Activated B cell treated with CpG ODN at 0.5 μM for 24 hours (primary cell): ENCODE measurements around the gene FA2H. TPM values are rescaled to one million over a fixed set of nuclear protein-coding genes. Genes with fewer than 3 reads are reported as not detected.

Source experiments
- ATAC-seq: fragments of 200-7000 bp; cut with Tn5 transposase; one replicate; pipeline ENCODE4 v1.10.0; 2021; ENCODE audit warnings: low read depth, mild to moderate bottlenecking, moderate library complexity
- CTCF ChIA-PET: fragments of 350-600 bp; sonication (Branson Sonifier 250); formaldehyde crosslinking; loops from one replicate; lab custom pipeline; 2021; ENCODE audit warnings: antibody characterized with exemption; lab: Charles Lee
- POLR2A ChIA-PET: fragments of 350-600 bp; sonication (Branson Sonifier 250); formaldehyde crosslinking; loops from one replicate; lab custom pipeline; 2021; ENCODE audit warnings: antibody characterized with exemption; lab: Charles Lee
- DNase-seq: peaks from one replicate; pipeline ENCODE4 v3.0.0; 2022
- H3K27ac Mint-ChIP-seq: one replicate; pipeline ENCODE4 v1.8.0; 2020; ENCODE audit warnings: mixed read lengths
- H3K27me3 Mint-ChIP-seq: one replicate; pipeline ENCODE4 v1.8.0; 2021; ENCODE audit warnings: mixed read lengths
- H3K36me3 Mint-ChIP-seq: one replicate; pipeline ENCODE4 v1.8.0; 2021; ENCODE audit warnings: low read depth, mixed read lengths
- H3K4me1 Mint-ChIP-seq: one replicate; pipeline ENCODE4 v1.8.0; 2021; ENCODE audit warnings: mixed read lengths
- H3K4me3 Mint-ChIP-seq: one replicate; pipeline ENCODE4 v1.8.0; 2020; ENCODE audit warnings: mild to moderate bottlenecking, mixed read lengths
- H3K9me3 Mint-ChIP-seq: one replicate; pipeline ENCODE4 v1.8.0; 2020; ENCODE audit warnings: mixed read lengths
- intact Hi-C: fragments of 100-400 bp; cut with micrococcal nuclease; formaldehyde crosslinking; loops from one replicate; pipeline ENCODE4 v1.15.1; 2024
- total RNA-seq: library from RNA; stranded (reverse); gene quantifications from 2 replicates; pipeline ENCODE4 v1.2.3, GENCODE V29; 2022
- TF ChIP-seq, protein P1 (sequence below): fragments of 200-600 bp; IDR thresholded peaks from one replicate; pipeline ENCODE4 v1.8.0; 2022; ENCODE audit warnings: antibody characterized with exemption, mild to moderate bottlenecking

The FA2H gene
- total RNA-seq, 1 donor from 2014 or later: 0.78 TPM

DNA sequence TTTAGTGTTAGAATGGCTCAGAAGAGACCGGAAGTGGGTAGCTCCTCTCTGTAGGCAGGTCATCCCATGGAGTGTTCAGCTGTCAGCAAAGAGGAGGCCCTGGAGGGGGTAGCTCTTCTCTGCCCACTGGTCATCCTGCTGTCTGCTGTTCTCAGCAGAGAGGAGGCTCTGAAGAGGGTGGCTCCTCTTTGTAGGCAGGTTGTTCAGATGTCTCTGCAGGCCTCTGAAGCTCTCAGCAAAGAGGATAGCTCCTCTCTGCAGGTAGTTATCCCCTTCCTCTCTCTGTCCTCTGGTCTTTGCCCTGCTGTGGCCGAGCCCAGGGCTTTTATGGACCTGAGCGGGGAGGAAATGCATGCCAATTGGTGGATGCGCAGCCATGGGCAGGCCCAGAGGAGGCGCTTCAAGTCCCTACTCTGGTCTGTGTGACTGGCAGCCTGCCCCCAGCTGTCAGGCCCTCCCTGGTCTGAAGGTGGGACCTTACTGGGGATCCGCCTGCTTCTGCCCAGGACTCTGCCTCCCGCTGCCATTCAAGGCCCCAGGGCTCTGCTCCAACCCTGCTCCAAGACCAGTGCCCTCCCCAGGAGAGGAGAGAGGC is 32.5 kb upstream of the FA2H start:
- TF ChIP-seq, protein P1, sequence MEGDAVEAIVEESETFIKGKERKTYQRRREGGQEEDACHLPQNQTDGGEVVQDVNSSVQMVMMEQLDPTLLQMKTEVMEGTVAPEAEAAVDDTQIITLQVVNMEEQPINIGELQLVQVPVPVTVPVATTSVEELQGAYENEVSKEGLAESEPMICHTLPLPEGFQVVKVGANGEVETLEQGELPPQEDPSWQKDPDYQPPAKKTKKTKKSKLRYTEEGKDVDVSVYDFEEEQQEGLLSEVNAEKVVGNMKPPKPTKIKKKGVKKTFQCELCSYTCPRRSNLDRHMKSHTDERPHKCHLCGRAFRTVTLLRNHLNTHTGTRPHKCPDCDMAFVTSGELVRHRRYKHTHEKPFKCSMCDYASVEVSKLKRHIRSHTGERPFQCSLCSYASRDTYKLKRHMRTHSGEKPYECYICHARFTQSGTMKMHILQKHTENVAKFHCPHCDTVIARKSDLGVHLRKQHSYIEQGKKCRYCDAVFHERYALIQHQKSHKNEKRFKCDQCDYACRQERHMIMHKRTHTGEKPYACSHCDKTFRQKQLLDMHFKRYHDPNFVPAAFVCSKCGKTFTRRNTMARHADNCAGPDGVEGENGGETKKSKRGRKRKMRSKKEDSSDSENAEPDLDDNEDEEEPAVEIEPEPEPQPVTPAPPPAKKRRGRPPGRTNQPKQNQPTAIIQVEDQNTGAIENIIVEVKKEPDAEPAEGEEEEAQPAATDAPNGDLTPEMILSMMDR: no peak
- Mint-ChIP-seq H3K4me1 (no peaks in the 10 kb centered on the region), H3K36me3 (no peaks in the 10 kb centered on the region), H3K27ac (no peak overlapping the region), H3K9me3 (peaks cover 11% of the 10 kb centered on the region), H3K27me3 (peaks cover 6% of the 10 kb centered on the region), H3K4me3 (no peak overlapping the region)
- no peak for DNase-seq
- ChIA-PET POLR2A (no interaction called here), CTCF (no interaction called here)
- no peak for ATAC-seq
- intact Hi-C loops: no loop called here

DNA sequence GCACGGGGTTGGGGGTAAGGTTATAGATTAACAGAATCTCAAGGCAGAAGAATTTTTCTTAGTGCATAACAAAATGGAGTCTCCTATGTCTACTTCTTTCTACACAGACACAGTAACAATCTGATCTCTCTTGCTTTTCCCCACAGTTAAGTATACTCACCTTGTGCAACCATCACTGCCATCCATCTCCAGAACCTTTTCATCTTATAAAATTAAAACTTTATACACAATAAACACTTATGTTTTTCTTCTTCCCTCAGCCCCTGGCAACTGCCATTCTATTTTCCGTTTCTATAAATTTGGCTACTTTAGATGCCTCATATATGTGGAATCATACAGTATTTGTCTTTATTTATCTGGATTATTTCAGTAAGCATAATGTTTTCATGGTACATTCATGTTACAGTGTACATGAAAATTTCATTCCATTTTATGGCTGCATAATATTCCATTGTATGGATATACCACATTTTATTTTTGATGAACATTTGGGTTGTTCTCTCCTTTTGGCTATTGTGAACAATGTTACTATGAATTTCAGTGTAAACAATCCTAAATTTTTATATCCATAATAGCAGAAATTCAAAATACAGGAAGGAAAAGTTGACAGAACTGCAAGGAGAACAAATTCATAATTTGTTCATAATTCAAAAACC is 25.7 kb upstream of the FA2H start:
- ATAC-seq: no peak
- ChIA-PET POLR2A (no interaction called here), CTCF (no interaction called here)
- Mint-ChIP-seq H3K36me3 (no peaks in the 10 kb centered on the region), H3K4me3 (no peak overlapping the region), H3K9me3 (peaks cover 8% of the 10 kb centered on the region), H3K27me3 (peaks cover 17% of the 10 kb centered on the region), H3K27ac (no peak overlapping the region), H3K4me1 (no peaks in the 10 kb centered on the region)
- DNase-seq: no peak
- TF ChIP-seq, protein P1: no peak
- intact Hi-C loops: no loop called here

DNA sequence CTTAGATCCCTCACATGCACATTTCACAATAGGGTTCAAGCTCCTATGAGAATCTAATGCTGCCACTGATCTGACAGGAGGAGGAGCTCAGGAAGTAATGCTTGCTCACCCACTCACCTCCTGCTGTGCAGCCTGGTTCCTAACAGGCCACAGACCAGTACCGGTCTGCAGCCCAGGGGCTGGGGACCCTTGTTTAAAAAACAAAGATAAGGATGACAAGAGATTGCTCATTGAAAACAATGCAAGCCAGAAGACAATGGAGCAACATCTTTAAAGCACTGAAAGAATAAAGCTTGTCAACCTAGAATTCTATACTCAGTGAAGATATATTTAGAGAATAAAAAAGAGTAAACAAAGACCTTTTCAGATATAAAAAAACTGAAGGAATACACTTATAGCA is 22.8 kb upstream of the FA2H start:
- ChIA-PET CTCF (no interaction called here), POLR2A (no interaction called here)
- Mint-ChIP-seq H3K36me3 (no peaks in the 10 kb centered on the region), H3K9me3 (peaks cover 6% of the 10 kb centered on the region), H3K4me3 (no peak overlapping the region), H3K27me3 (peaks cover 21% of the 10 kb centered on the region), H3K4me1 (no peaks in the 10 kb centered on the region), H3K27ac (no peak overlapping the region)
- intact Hi-C loops: no loop called here
- DNase-seq (no peak), ATAC-seq (no peak)
- TF ChIP-seq, protein P1: no peak

DNA sequence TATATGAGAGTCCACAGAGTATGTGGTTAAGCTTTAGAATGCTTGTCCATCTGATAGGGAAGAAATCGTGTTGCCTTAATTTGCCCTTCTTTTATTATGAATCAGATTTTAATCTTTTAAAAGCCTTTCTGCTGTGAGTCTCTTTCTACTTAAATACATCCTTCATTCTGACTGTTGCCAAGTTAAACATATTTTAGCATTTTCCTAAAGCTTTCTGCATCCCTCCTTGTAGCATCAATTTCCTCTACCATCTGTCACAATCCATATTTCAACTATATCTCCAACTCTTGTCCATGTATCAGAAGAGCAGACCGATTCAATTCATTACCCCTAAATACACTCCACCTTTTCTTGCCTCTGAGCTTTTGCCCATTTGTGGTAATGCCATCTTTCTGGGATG is 20.5 kb upstream of the FA2H start:
- Mint-ChIP-seq H3K4me1 (no peaks in the 10 kb centered on the region), H3K27ac (no peak overlapping the region), H3K4me3 (no peak overlapping the region), H3K27me3 (peaks cover 21% of the 10 kb centered on the region), H3K36me3 (no peaks in the 10 kb centered on the region), H3K9me3 (peaks cover 7% of the 10 kb centered on the region)
- intact Hi-C loops: no loop called here
- DNase-seq (no peak), ATAC-seq (no peak)
- TF ChIP-seq, protein P1: no peak
- POLR2A ChIA-PET: no interaction called here
- CTCF ChIA-PET: no interaction called here

DNA sequence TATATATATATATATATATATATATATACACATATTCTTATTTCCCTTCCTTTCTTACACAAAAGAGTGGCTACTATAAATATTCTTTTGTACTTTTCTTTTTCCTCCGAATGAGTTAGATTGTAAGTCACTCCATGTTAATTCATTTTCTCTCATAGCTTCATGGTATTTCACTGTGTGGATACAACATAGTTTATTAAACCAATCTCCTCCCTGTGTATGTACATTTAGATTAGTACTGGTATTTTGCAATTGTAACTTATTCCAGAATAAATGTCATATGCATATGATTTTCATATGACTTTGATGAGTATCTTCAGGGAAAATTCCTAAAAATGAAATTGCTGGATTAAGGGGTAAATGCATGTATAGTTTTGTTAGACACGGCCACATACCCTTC is 20.0 kb upstream of the FA2H start:
- Mint-ChIP-seq H3K4me3 (no peak overlapping the region), H3K27me3 (peaks cover 21% of the 10 kb centered on the region), H3K9me3 (peaks cover 6% of the 10 kb centered on the region), H3K27ac (no peak overlapping the region), H3K36me3 (no peaks in the 10 kb centered on the region), H3K4me1 (no peaks in the 10 kb centered on the region)
- intact Hi-C loops: no loop called here
- no peak for ATAC-seq
- no peak for DNase-seq
- POLR2A ChIA-PET: no interaction called here
- TF ChIP-seq, protein P1: no peak
- CTCF ChIA-PET: no interaction called here
